Measurements from ENCODE around the gene LSM14B.

The LSM14B gene

GRCh38 chr20:62120365-62120762 is 1.9 kb upstream of the LSM14B start:
- no peak for DNase-seq (ENCODE audit: low spot score in 2 of 2)
- Mint-ChIP-seq H3K4me1 (peaks cover 44% of the 10 kb centered on the region), H3K9me3 (no peaks in the 10 kb centered on the region), H3K36me3 (peaks cover 21% of the 10 kb centered on the region), H3K4me3 (peak overlapping the region; percentile 10), H3K27ac (no peak overlapping the region)
- ATAC-seq: no peak

- Mint-ChIP-seq H3K4me3 (peak overlapping the region; percentile 76), H3K4me1 (peaks cover 44% of the 10 kb centered on the region), H3K9me3 (no peaks in the 10 kb centered on the region), H3K27ac (peak overlapping the region; percentile 84), H3K36me3 (peaks cover 29% of the 10 kb centered on the region)
- ATAC-seq (peak; percentile 1), DNase-seq (ENCODE audit: low spot score in 2 of 2) (no peak)
Measured at GRCh38 chr20:62120990-62121775, 1.1 kb upstream of the LSM14B start.

- Mint-ChIP-seq H3K27ac (no peak overlapping the region), H3K4me3 (peak overlapping the region; percentile 76), H3K4me1 (peaks cover 36% of the 10 kb centered on the region), H3K9me3 (no peaks in the 10 kb centered on the region), H3K36me3 (peaks cover 46% of the 10 kb centered on the region)
- DNase-seq (ENCODE audit: low spot score in 2 of 2) (peak in 1 of 2 donors; percentile 67), ATAC-seq (peak; percentile 3)
Measured at GRCh38 chr20:62122654-62123449, 577 bp downstream of the LSM14B start.

GRCh38 chr20:62123450-62124118 is 1.3 kb downstream of the LSM14B start:
- no peak overlapping the region for H3K27ac Mint-ChIP-seq

GRCh38 chr20:62126141-62126540 is 3.9 kb downstream of the LSM14B start:
- no peak overlapping the region for H3K27ac Mint-ChIP-seq
- ATAC-seq: no peak
- H3K9me3 Mint-ChIP-seq: no peaks in the 10 kb centered on the region
- H3K4me3 Mint-ChIP-seq: no peak overlapping the region
- DNase-seq (ENCODE audit: low spot score in 2 of 2): no peak
- H3K36me3 Mint-ChIP-seq: peaks cover 74% of the 10 kb centered on the region
- peaks cover 17% of the 10 kb centered on the region for H3K4me1 Mint-ChIP-seq

More at GRCh38 chr20:62123450-62124118, 1.3 kb downstream of the LSM14B start:
- ATAC-seq (no peak), DNase-seq (ENCODE audit: low spot score in 2 of 2) (no peak)
- H3K4me1 Mint-ChIP-seq: peaks cover 31% of the 10 kb centered on the region
- H3K4me3 Mint-ChIP-seq: peak overlapping the region; percentile 76
- no peaks in the 10 kb centered on the region for H3K9me3 Mint-ChIP-seq
- H3K36me3 Mint-ChIP-seq: peaks cover 53% of the 10 kb centered on the region

- Mint-ChIP-seq H3K4me1 (peaks cover 26% of the 10 kb centered on the region), H3K4me3 (no peak overlapping the region), H3K36me3 (peaks cover 85% of the 10 kb centered on the region), H3K27ac (no peak overlapping the region), H3K9me3 (no peaks in the 10 kb centered on the region)
- DNase-seq (ENCODE audit: low spot score in 2 of 2) (no peak), ATAC-seq (no peak)
Measured at GRCh38 chr20:62127799-62128198, 5.5 kb downstream of the LSM14B start.

GRCh38 chr20:62128502-62128901 is 6.2 kb downstream of the LSM14B start:
- H3K4me3 Mint-ChIP-seq: no peak overlapping the region
- no peaks in the 10 kb centered on the region for H3K9me3 Mint-ChIP-seq
- peaks cover 30% of the 10 kb centered on the region for H3K4me1 Mint-ChIP-seq
- DNase-seq (ENCODE audit: low spot score in 2 of 2): no peak
- peaks cover 91% of the 10 kb centered on the region for H3K36me3 Mint-ChIP-seq
- H3K27ac Mint-ChIP-seq: peak overlapping the region; percentile 27
- no peak for ATAC-seq

- H3K36me3 Mint-ChIP-seq: peaks cover 98% of the 10 kb centered on the region
- no peaks in the 10 kb centered on the region for H3K9me3 Mint-ChIP-seq
- no peak overlapping the region for H3K4me3 Mint-ChIP-seq
- ATAC-seq (no peak), DNase-seq (ENCODE audit: low spot score in 2 of 2) (no peak)
- H3K27ac Mint-ChIP-seq: peak overlapping the region; percentile 74
- peaks cover 23% of the 10 kb centered on the region for H3K4me1 Mint-ChIP-seq
Measured at GRCh38 chr20:62129731-62130531, 7.7 kb downstream of the LSM14B start.

- H3K36me3 Mint-ChIP-seq: peaks cover 98% of the 10 kb centered on the region
- H3K4me3 Mint-ChIP-seq: peak overlapping the region; percentile 25
- DNase-seq (ENCODE audit: low spot score in 2 of 2) (no peak), ATAC-seq (no peak)
- H3K27ac Mint-ChIP-seq: peak overlapping the region; percentile 80
- H3K4me1 Mint-ChIP-seq: peaks cover 29% of the 10 kb centered on the region
- no peaks in the 10 kb centered on the region for H3K9me3 Mint-ChIP-seq
Measured at GRCh38 chr20:62131560-62132320, 9.5 kb downstream of the LSM14B start.

- peaks cover 36% of the 10 kb centered on the region for H3K4me1 Mint-ChIP-seq
Measured at GRCh38 chr20:62132421-62132820, 10.1 kb downstream of the LSM14B start.

GRCh38 chr20:62133051-62133845 is 11.0 kb downstream of the LSM14B start:
- Mint-ChIP-seq H3K27ac (peak overlapping the region; percentile 80), H3K9me3 (no peaks in the 10 kb centered on the region), H3K36me3 (peaks cover 98% of the 10 kb centered on the region), H3K4me3 (no peak overlapping the region), H3K4me1 (peaks cover 44% of the 10 kb centered on the region)
- no peak for ATAC-seq
- no peak for DNase-seq (ENCODE audit: low spot score in 2 of 2)

More at GRCh38 chr20:62132421-62132820, 10.1 kb downstream of the LSM14B start:
- Mint-ChIP-seq H3K9me3 (no peaks in the 10 kb centered on the region), H3K4me3 (peak overlapping the region; percentile 25), H3K36me3 (peaks cover 98% of the 10 kb centered on the region), H3K27ac (peak overlapping the region; percentile 80)
- ATAC-seq: no peak
- DNase-seq (ENCODE audit: low spot score in 2 of 2): no peak

- Mint-ChIP-seq H3K36me3 (peaks cover 98% of the 10 kb centered on the region), H3K4me3 (no peak overlapping the region), H3K9me3 (no peaks in the 10 kb centered on the region), H3K27ac (peak overlapping the region; percentile 80), H3K4me1 (peaks cover 46% of the 10 kb centered on the region)
- no peak for ATAC-seq
- no peak for DNase-seq (ENCODE audit: low spot score in 2 of 2)
Measured at GRCh38 chr20:62133864-62134263, 11.6 kb downstream of the LSM14B start.

GRCh38 chr20:62134735-62135231 is 12.5 kb downstream of the LSM14B start:
- DNase-seq (ENCODE audit: low spot score in 2 of 2): no peak
- Mint-ChIP-seq H3K4me3 (no peak overlapping the region), H3K27ac (no peak overlapping the region), H3K9me3 (no peaks in the 10 kb centered on the region), H3K36me3 (peaks cover 98% of the 10 kb centered on the region), H3K4me1 (peaks cover 46% of the 10 kb centered on the region)
- ATAC-seq: no peak

All from stimulated activated effector memory CD8-positive, alpha-beta T cell treated with anti-CD3 and anti-CD28 coated beads, Interleukin-12 subunit alpha, Interleukin-12 subunit beta, amount 100 ng/mL, for 72 hours (primary cell).